ENCODE data around the gene INO80C.

Gene INO80C

DNA sequence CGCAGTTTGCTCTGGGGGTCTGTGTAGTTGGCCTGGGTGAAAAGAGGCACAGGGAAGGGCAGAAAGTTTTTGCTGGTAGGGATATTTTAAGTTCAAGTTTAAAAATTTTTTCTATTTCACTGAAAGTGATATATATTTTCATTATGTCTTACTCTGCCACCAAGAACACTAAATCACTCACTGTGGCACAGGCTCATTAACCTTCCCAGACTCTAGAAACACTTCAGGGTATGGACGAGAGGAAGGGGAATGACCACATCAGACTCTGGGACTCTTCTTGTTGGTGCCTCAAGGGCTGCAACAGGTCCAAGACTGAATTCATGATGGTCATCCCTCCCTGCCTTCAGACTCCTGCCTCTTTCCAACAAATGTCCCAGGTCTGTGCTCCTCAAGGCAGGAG lies 29.0 kb downstream of the INO80C start:
- TF ChIP-seq, protein P1, sequence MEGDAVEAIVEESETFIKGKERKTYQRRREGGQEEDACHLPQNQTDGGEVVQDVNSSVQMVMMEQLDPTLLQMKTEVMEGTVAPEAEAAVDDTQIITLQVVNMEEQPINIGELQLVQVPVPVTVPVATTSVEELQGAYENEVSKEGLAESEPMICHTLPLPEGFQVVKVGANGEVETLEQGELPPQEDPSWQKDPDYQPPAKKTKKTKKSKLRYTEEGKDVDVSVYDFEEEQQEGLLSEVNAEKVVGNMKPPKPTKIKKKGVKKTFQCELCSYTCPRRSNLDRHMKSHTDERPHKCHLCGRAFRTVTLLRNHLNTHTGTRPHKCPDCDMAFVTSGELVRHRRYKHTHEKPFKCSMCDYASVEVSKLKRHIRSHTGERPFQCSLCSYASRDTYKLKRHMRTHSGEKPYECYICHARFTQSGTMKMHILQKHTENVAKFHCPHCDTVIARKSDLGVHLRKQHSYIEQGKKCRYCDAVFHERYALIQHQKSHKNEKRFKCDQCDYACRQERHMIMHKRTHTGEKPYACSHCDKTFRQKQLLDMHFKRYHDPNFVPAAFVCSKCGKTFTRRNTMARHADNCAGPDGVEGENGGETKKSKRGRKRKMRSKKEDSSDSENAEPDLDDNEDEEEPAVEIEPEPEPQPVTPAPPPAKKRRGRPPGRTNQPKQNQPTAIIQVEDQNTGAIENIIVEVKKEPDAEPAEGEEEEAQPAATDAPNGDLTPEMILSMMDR (IDR thresholded peaks at IDR 0.05): no peak

DNA sequence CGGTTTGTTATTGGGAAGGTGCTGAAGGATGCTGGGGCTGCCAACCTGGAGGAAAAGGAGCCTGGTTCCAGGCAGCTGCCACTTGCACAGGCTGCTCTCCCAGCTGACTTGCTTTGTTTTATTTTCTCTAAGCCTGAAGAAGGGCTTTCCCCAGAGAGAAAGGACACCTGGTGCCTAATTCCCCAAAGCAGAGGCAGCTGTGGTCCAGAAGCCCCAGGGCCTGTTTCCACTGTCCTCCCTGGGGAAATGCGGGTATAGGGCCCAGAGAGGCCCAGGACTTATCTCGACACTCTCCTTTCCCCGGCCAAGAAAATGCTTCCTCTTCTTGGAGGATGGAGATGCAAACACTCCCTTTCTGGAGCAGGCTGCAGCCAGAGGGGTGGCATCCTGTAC lies 30.1 kb downstream of the INO80C start:
- TF ChIP-seq, protein P1 (IDR thresholded peaks at IDR 0.05): no peak

DNA sequence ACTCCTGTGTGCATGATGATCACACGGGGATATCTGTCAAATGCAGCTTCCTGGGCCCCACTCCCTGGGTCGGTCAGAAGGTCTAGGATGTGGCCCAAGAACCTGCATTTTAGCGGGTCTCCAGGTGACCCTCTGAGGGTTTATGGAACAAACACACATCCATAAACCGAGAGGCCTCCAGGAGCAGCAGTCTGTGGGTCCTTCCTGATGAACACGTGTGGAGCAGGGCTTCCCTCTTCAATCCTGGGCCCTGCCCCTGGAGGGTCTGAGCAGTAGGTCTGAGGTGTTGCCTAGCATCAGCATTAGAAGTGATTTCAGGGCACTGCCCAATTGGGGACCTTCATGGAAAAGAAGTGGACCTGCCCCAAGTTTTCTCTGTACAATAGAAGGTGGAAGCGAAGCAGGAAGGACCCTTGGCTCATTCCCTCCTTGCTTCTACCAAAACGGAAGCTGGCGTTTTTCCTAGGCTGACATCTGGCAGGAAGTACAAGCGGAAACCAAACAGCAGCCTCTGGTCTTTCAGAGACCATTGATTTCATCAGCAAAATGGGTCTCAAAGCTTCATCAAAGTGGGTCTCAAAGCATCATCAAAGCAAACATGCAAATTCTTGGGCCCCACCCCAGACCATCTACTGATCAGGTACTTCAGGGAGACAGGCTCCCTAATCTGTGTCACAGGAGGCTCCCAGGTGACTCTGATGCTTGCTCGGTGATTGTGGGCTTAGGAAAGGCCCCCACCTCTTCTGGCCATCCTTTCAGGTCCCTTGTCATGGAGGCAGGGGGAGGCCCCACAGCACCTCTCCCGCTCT lies 30.7 kb downstream of the INO80C start:
- TF ChIP-seq, protein P1 (IDR thresholded peaks at IDR 0.05): no peak

DNA sequence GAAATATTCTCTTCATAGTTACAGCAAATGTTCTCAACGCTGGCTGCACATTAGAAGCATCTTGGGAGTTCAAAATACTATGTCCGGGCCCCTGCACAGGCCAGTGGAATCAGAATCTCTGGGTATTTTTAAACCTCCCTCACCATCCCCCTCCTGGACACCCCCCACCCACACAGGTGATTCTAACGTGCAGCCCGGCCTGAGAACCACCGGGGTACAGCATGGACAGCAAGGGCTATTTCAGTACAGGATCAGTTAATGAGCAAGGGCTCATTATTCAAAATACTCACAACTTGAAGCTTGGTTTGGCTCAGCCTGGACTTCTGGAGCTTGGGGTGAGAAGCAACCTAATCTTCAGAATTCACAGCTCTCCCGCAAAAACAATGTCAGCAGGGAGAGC lies 31.4 kb downstream of the INO80C start:
- TF ChIP-seq, protein P1 (IDR thresholded peaks at IDR 0.05): no peak

DNA sequence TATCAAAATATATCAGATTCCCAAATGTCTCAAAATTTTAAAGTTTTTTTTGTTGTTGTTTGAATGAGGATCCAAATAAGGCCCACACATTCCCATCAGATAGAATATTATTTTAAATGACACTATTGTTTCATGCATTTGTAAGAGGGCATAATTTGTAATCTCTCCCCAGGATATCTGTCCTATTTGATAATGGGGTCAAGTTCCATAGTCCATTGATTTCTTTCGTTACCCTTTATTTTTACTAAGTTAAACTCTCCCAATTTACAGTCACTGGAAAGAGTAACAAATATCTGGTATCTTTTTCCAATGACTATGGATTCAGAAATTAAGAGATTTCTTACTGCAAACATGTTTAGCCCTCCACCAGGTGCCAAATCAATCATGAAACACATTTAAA lies 32.4 kb downstream of the INO80C start:
- TF ChIP-seq, protein P1 (IDR thresholded peaks at IDR 0.05): no peak

DNA sequence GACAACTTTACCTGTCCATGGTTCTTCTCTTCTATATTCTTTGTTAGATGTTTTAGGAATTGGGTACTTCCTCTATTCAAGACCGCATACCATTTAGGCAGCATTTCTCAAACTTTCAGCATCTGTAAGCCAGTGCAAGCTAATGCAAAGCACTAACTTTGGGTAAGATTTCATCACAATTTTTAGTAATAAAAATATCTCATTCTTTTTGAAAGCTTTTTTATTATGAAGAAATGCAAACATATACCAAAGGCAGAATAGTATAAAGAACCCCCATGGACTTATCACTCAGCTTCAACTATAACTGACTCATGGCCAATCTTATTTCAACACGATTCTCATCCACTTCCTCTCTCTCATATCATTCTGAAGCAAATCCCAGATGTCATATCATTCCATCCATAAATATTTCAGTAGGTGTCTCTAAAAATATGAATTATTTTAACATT lies 32.9 kb downstream of the INO80C start:
- TF ChIP-seq, protein P1 (IDR thresholded peaks at IDR 0.05): no peak

DNA sequence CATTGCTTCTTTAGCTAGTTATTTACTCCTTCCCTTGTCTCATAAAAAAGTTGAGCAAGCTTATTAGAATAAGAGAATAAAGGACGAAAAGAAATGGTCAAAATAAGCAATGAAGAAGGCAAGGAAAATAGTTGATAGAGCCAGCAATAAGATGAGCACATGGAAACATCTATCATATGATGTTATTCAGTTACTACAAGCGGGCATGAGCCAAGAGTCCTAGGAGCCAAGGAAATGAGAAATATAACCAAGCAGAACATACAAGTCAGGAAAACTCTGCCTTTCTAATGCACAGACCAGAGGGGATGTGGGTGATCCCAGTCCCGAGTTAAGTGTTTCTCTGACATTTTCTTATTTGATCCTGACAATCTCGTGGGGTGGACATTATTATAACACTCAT lies 33.9 kb downstream of the INO80C start:
- TF ChIP-seq, protein P1 (IDR thresholded peaks at IDR 0.05): no peak
